GM19328 (cell line): ENCODE data around the gene CPNE4.
A peak's percentile ranks its signal among the peaks of the same experiment; 100 is the strongest.

Source experiments
- ATAC-seq: cut with Tn5 transposase; IDR thresholded peaks from one replicate; pipeline ENCODE4 v1.9.1; 2021; ENCODE audit warnings: mild to moderate bottlenecking, moderate library complexity; ENCODE audit not compliant: unreplicated experiment

Gene CPNE4

DNA sequence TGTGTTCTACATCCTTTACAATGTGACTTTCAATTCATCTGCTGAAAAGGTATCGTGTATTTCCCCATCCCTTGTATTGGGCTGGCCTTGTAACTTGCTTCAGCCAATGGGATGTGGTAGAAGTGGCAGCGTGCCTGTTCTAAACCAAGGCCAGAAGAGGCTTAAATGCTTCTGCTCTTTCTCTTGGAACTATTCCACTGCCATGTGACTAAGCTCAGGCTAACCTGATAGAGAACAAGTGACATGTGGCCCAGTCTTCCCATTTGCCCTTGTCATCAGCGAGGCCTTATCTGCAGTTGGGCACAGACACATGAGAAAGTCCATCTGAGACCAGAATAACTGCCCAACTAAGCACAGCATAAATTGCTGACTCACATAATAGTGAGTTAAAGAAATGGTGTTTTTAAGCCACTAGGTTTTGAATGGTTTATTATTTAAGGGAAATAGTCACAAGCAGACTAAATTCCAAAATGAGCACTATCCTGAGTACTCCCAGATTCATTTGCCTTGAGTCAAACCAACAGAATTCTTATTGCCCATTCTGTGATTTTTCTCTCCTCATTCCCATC is 230.2 kb downstream of the CPNE4 start:
- no peak for ATAC-seq

DNA sequence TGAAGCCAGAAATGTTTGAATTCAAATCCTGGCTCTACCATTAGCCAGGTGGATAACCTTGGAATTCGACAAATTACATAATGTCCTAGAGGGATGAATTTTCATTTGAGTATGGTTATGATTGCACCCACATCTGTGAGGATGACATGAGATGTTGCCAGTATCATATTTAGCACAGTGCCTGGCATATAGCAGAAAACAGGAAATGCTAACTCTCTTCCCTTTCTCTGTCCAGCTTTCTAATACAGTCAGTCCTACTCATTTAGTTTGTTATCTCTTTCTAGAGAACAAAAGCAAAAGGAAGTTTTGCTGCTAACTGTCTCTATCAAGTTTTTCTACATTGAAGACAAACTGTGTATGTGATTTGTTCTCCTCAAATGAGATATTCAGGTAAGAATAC is 231.7 kb downstream of the CPNE4 start:
- no peak for ATAC-seq

DNA sequence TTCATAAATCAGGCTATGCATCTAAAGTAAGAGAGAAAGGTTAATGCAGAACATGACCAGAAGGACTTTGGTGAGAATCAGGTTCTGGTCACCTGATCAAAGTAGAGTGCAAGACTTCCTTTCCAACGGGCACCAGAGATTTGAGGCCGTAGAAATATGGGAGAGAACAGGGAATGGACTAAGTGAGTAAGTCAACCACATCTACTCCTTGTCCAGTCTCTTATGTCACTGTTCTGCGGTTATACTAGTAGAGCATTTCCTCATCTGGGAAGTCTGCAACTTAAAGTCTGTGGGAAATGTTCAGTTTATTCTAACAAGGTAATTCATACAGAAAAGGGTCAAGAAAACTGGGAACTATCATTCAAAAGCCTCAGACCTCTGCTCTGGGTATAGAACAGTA is 232.8 kb downstream of the CPNE4 start:
- no peak for ATAC-seq

- no peak for ATAC-seq
Measured at GRCh38 chr3:131801566-131801965, 233.2 kb downstream of the CPNE4 start.

DNA sequence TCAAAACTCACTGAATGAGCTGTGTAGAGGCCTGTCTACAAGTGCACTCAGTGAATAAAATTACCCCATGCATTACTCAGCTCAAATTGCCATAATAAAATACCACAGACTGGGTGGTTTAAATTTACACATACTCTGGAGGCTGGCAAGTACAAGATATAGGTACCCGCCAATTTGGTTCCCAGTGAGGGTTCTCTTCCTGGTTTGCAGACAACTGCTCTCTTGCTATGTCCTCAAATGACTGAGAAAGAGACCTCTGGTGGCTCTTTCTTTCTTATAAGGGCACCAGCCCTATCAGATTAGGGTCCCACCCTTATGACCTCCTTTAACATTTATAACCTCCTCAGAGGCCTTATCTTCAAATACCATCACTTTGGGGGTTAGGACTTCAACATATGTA is 237.0 kb downstream of the CPNE4 start:
- ATAC-seq = no peak

GRCh38 chr3:131796558-131797198 is 238.1 kb downstream of the CPNE4 start:
- peak; percentile 62 for ATAC-seq

DNA sequence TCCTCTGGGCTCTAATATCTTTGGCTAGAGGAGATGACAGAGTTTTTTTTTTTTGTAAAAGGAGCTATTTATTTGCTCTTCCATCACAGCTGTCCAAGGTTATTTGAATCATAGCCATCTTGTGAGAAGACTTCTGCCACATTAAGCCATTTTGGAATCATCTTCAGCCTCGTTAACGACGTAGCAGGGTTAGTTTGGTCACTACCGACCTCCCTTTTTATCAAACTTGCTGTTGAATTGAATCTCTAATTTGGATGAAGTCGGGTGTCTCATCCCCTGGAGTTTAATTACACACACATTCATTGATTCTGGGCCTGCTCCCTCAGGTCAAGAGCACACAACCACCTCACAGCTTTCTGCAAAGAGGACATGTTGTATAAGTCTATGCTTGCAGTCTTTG is 238.7 kb downstream of the CPNE4 start:
- ATAC-seq = no peak

DNA sequence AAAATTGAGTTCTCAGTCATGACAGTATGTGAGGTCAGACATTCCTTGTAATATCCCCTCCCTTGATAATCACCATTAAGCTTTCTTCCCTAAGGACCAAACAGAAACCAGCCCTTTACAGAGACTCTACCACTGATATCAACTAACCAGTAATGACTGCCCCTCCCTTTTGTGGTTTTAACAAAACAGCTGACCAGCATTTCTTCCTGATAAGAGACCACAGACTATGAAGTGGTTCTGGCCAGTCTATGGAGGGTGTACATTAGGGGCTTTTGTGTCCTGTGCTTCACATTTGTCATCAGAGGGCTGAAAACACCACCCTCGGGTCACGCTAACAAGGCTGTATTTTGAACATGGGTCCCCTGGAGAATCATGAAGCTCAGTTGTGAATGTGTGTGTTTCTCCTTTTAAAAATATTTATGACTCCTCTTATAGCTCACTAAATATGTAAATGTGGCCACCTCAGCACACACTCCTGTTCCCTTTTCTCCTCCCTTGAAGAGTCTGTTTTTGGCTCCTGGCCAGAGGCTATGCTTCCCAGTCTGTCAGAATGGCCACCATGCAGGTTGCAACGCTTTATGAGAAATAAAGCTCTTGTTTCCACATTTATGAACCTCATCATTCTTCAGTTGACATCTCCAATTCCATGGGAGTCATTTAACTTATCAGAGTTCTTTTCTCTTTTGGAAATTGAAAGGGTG is 239.3 kb downstream of the CPNE4 start:
- no peak for ATAC-seq

- peak; percentile 68 for ATAC-seq
Measured at GRCh38 chr3:131794766-131795388, 239.9 kb downstream of the CPNE4 start.

DNA sequence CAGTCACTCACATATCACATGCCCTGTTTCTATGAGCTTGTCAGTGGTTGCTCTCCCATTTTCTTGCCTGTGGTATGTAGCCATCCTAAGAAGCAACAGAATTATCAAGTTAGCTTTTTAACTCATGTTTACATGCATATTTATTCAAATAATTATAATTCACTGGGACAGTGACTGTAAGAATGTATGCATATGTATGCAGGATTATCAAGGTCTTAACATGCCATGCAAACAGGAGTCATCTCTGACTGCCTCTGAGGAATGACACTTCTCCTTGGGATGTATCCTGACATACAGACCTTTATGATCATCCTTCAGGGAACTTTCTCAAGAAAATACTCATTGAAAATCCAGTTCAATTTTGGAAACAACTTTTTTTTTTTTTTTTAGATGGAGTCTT is 240.9 kb downstream of the CPNE4 start:
- no peak for ATAC-seq

DNA sequence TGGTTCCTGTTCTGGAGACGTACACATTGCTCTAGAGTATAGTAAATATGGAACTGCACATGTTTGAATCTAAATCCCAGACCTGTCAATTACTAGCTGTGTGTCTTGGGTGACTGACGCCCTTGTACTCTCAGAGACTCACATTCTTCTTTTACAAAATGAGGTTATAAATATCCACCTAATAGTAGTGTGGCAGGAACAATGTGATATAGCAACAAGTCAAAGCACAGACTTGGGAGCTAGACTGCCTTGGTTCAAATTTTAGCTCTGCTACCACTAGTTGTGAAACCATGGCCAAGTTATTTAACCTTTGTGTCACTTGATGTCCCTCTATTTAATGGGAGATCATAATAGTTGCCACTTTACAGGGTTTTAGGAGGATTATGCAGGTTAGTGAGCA is 245.6 kb downstream of the CPNE4 start:
- ATAC-seq = no peak

DNA sequence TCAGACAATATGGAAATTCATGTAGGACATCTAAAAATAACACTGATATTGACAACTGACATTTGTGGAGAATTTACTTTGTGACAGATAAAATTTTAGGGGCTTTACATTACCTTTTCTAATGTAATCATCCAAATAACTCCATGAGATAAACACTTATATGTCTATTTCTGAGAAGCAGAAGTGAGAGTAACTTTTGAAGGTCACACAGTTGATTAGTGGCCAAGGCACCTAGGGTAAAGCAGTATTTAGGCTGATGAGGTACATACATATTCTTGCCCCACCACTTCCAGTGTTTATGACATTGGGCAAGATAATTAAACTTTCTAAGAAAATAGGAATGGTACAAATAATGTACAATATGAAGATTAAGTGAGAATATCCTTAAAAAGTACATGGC is 248.4 kb downstream of the CPNE4 start:
- ATAC-seq = no peak

GRCh38 chr3:131782751-131783150 is 252.1 kb downstream of the CPNE4 start:
- ATAC-seq = no peak

GRCh38 chr3:131778526-131778925 is 256.3 kb downstream of the CPNE4 start:
- ATAC-seq = no peak

DNA sequence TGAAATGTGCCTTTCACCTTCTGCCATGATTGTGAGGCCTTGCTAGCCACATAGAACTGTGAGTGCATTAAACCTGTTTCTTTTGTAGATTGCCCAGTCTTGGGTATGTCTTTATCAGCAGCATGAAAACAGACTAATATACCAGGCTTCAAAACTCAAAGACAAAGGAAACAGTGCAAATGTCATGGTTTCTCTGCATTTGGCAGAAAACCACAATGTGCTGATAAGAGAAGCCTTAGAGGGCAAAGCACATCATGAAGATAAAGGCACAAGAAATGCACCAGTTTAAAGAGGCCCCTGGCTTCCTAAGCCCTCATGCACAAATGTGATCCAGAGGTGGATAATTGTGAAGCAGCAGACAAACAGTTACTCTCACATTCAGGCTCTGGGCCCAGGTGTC is 259.2 kb downstream of the CPNE4 start:
- ATAC-seq = no peak

DNA sequence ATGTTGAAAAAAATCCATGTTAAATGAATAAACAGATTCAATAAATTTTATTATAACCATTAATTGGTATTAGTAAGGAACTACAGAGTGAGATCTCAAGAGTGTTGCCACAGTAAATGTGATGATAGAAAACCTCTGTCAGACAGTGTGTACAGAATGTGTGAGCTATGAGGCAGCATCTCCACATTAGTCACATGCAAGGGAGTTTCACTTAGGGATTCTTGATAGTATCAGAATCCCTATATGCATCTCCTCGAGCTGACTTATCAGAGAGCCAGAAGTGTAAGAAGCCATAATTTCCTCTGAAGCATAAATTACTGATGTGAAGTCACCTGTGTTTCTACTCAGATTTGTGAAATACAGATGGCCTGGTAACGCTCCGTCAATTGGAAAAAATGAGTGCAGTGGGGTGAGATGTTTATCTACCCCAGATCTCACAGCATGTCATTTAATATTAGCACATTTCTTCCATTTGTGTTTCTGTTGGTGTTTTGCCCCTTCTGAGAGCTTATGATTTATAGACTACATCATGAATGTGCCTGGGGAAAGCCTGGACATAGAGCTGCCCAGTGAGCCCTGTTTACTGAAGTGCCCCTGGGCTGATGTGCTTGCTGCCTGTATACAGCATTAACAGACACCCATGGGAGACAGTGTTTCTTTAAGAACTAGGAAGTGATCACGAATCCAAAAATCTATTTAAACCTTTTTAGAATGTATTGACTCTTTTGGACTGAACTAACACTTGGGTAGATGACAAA is 262.4 kb downstream of the CPNE4 start:
- no peak for ATAC-seq

- no peak for ATAC-seq
Measured at GRCh38 chr3:131762981-131763564, 271.7 kb downstream of the CPNE4 start.

DNA sequence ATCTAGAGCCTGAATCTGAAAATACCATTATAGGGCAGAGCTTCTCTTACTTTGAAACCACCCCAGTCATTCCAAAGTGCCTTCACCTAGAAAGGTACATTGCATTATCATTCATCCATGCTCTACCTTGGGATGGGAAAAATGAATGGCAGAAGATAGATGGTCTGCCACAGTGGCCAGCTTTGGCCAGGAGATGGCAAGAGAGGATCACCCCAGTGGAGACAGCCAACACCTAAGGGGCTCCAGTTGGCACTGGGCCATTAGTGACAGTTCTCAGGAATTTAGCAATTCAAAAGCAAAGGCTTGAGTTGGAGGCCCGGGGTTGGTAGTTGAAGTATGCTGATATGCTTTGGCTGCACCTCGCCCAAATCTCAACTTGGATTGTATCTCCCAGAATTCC is 278.4 kb downstream of the CPNE4 start:
- ATAC-seq = no peak

- ATAC-seq = no peak
Measured at GRCh38 chr3:131755380-131755779, 279.4 kb downstream of the CPNE4 start.

DNA sequence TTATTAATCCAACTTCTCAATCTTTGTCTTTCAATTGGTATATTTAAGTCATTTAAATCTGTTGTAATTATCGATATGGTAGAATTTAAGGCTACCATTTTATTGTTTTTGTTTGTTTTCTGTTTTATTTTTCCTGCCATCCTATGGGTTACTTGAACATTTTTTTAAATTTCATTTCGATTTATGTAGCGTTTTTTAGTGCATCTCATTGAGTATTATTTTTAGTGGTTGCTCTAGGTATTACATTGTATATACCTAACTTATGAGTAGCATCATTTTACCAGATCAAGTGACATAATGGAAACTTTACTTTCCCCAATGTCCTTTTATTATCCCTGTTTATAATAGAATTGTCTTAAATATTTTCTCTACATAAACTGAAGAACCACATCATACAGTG is 284.6 kb downstream of the CPNE4 start:
- no peak for ATAC-seq

DNA sequence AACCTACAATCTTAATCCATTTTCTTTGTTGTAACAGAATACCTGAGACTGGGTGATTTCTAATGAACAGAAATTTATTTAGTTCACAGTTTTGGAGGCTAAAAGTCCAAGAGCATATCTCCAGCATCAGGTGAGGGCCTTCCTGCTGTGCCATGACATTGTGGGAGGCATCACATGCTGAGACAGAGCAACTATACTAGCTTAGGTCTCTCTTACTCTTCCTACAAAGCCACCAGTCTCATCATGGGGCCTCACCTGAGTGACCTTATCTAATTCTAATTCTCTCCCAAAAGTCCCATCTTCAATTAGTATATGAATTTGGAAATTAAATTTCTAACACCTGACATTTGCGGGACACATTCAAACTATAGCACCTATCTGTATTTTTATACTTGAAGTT is 285.0 kb downstream of the CPNE4 start:
- ATAC-seq = no peak
